ENCODE measurements around the gene SCN5A. TPM values are rescaled to one million over a fixed set of nuclear protein-coding genes. Genes with fewer than 3 reads are reported as not detected.

Gene SCN5A
- total and polyA plus RNA-seq, 2 of the 13 experiments (the other 11 are each of a cell fraction or from before 2014, with no cell fraction given) = 0.22 TPM; not detected in 1

DNA sequence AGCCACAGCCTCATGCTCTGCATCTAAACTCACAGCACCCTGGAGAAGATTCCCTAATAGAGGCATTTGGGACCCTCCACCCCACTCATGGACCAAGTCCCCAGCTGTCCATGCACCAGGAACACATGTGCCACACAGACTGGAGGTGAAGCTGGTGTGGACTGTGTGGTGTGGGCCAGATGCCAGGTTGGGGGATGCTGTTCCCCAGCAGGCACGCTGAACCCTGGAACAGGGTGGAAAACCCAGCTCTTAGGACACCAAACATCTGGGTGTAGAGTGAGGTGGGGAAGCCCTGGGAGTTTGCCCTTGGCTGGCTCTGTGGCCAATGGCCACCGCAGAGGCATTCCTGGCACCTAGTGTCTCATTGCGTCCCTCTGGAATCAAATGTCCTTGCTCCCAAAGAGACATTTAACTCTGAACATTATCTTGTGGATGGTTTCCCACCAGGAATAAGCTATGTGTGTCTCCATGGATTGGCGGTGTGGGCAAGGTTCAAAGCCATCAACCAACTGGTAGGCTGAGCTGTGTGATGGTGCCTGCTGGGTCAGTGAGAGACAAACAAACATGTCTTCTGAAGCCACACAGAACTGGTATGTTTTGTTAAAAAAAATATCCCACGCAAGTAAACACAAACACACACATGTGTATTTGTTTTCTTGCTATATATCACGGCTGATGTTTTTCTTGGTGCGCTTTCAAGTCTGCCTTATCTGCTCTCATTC, 88.3 kb downstream of the SCN5A start:
- POLR2A ChIA-PET = no interaction called here
- WGBS (ENCODE audit: low lambda C conversion rate) = 47% methylated on average over 6 of the region's 7 CpGs
- Histone ChIP-seq H3K27ac (ENCODE audit: extremely low read length, insufficient read depth, low read length) (no peak overlapping the region), H3K79me2 (ENCODE audit: insufficient read depth, low read length) (no peaks in the 10 kb centered on the region), H3K9me3 (ENCODE audit: low read length) (no peaks in the 10 kb centered on the region), H2AFZ (ENCODE audit: low read length) (no peak overlapping the region), H3K4me2 (ENCODE audit: low read depth, low read length) (no peak overlapping the region), H3K4me3 (replicated peaks in 1 of 3; ENCODE audit: insufficient read depth in 1 of 3, low read depth in 2 of 3, low read length in 3 of 3) (no peak overlapping the region), H3K27me3 (ENCODE audit: control insufficient read depth in 1 of 2, insufficient read depth in 2 of 2, low read length in 2 of 2) (peaks cover 1 to 22% of the 10 kb centered on the region in 2 experiments; a peak in 1 of 5 replicates), H4K20me1 (ENCODE audit: insufficient read depth, low read length) (peaks cover 2% of the 10 kb centered on the region; the same call in 1 of the 2 replicates), H3K4me1 (ENCODE audit: insufficient read depth, low read length) (no peaks in the 10 kb centered on the region), H3K9ac (ENCODE audit: insufficient read depth, low read depth, low read length) (no peak overlapping the region), H3K36me3 (replicated peaks in 1 of 2; ENCODE audit: control insufficient read depth in 1 of 2, insufficient read depth in 2 of 2, low read length in 2 of 2) (no peaks in the 10 kb centered on the region)
- no TSS peak for BruUV-seq (replicated peaks)
- no peak for ATAC-seq
- CTCF ChIA-PET (ENCODE audit: low intra/inter-chr PET ratio, low total read pairs) = no interaction called here
- no peak for DNase-seq (ENCODE audit: low spot score)
- in situ Hi-C loops (cut with HindIII; ENCODE audit: extremely low pct_ligation_motif_present, low pct_unique_long_range_greater_than_20kb) (no loop called here), intact Hi-C loops (cut with micrococcal nuclease; ENCODE audit: unreplicated experiment) (no loop called here)
- FAIRE-seq = no peak
- TF ChIP-seq U2AF2 (IDR thresholded peaks at IDR 0.05; ENCODE audit: low read depth, low read length) (no peak), FOXO1 (CRISPR knock-in tag; IDR thresholded peaks at IDR 0.05) (no peak), ZMAT3 (CRISPR knock-in tag; conservative IDR thresholded peaks at IDR 0.05) (no peak), MAFG (CRISPR knock-in tag; IDR thresholded peaks at IDR 0.05) (no peak), ZNF576 (CRISPR knock-in tag; IDR thresholded peaks at IDR 0.05) (no peak), SNAPC5 (CRISPR knock-in tag; IDR thresholded peaks at IDR 0.05; ENCODE audit: borderline replicate concordance) (no peak), AKNA (CRISPR knock-in tag; IDR thresholded peaks at IDR 0.05; ENCODE audit: borderline replicate concordance) (no peak), REPIN1 (CRISPR knock-in tag; IDR thresholded peaks at IDR 0.05; ENCODE audit: borderline replicate concordance, low read depth) (no peak), BORCS8-MEF2B (CRISPR knock-in tag; IDR thresholded peaks at IDR 0.05) (no peak), ATF3 (CRISPR knock-in tag; IDR thresholded peaks at IDR 0.05) (no peak), HNF1B (CRISPR knock-in tag; IDR thresholded peaks at IDR 0.05) (no peak)
- TF ChIP-seq, protein P1, sequence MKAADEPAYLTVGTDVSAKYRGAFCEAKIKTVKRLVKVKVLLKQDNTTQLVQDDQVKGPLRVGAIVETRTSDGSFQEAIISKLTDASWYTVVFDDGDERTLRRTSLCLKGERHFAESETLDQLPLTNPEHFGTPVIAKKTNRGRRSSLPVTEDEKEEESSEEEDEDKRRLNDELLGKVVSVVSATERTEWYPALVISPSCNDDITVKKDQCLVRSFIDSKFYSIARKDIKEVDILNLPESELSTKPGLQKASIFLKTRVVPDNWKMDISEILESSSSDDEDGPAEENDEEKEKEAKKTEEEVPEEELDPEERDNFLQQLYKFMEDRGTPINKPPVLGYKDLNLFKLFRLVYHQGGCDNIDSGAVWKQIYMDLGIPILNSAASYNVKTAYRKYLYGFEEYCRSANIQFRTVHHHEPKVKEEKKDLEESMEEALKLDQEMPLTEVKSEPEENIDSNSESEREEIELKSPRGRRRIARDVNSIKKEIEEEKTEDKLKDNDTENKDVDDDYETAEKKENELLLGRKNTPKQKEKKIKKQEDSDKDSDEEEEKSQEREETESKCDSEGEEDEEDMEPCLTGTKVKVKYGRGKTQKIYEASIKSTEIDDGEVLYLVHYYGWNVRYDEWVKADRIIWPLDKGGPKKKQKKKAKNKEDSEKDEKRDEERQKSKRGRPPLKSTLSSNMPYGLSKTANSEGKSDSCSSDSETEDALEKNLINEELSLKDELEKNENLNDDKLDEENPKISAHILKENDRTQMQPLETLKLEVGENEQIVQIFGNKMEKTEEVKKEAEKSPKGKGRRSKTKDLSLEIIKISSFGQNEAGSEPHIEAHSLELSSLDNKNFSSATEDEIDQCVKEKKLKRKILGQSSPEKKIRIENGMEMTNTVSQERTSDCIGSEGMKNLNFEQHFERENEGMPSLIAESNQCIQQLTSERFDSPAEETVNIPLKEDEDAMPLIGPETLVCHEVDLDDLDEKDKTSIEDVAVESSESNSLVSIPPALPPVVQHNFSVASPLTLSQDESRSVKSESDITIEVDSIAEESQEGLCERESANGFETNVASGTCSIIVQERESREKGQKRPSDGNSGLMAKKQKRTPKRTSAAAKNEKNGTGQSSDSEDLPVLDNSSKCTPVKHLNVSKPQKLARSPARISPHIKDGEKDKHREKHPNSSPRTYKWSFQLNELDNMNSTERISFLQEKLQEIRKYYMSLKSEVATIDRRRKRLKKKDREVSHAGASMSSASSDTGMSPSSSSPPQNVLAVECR (CRISPR knock-in tag; IDR thresholded peaks at IDR 0.05; ENCODE audit: borderline replicate concordance) = no peak
